Left ventricle myocardium inferior (tissue), 1 donor: Measurements from ENCODE around the gene EHMT1. TPM values are rescaled to one million over a fixed set of nuclear protein-coding genes. Genes with fewer than 3 reads are reported as not detected.

ENCODE experiments used
- DNase-seq: peaks from one replicate; pipeline ENCODE4 v3.0.0-alpha.2; 2020
- H3K27ac ChIP-seq: fragments of 200-600 bp; replicated peaks from 2 replicates; pipeline ENCODE4 v1.8.0; 2021
- H3K27me3 ChIP-seq: fragments of 200-600 bp; 2 replicates; pipeline ENCODE4 v1.8.0; 2021; ENCODE audit warnings: low read depth
- H3K36me3 ChIP-seq: fragments of 200-600 bp; 2 replicates; pipeline ENCODE4 v1.8.0; 2021
- H3K4me1 ChIP-seq: fragments of 200-600 bp; 2 replicates; pipeline ENCODE4 v1.8.0; 2021
- H3K4me3 ChIP-seq: fragments of 200-600 bp; 2 replicates; pipeline ENCODE4 v1.8.0; 2021; ENCODE audit warnings: mild to moderate bottlenecking, moderate library complexity
- H3K9me3 ChIP-seq: fragments of 200-600 bp; replicated peaks from 2 replicates; pipeline ENCODE4 v1.8.0; 2021
- CTCF ChIP-seq: fragments of 200-600 bp; IDR thresholded peaks from 2 replicates; pipeline ENCODE4 v1.8.0; 2021; ENCODE audit warnings: antibody characterized with exemption, mild to moderate bottlenecking, borderline replicate concordance
- intact Hi-C: fragments of 100-400 bp; cut with micrococcal nuclease; formaldehyde crosslinking; loops from one replicate; pipeline ENCODE4 v1.11.0; 2022
- long read RNA-seq: library from polyadenylated mRNA; unstranded; transcript quantifications from one replicate; pipeline ENCODE4 v2.0.0, GENCODE V29; 2021
- total RNA-seq: library from RNA; stranded (reverse); fragmentation: NEBNext Ultra II Directional; extraction: Animal tissue kit (Norgen Biotek cat#: 25700); gene quantifications from one replicate; pipeline ENCODE4 v1.2.1, GENCODE V29; 2021
- donor health status: DM: no; HTN: yes; CAD: no; lungs with severe emphysema.

EHMT1 gene
- 31.3 TPM for total RNA-seq
- long read RNA-seq, full-length matches to known transcripts, result 17 of 60 reads
- long read RNA-seq, partial matches to known transcripts, result 18 of 60 reads
- long read RNA-seq, other reads (novel, unspliced or antisense), result 25 of 60 reads

GRCh38 chr9:137618105-137619067 lies at the start of gene EHMT1:
Gene EHMT1, plus strand, starts transcription at chr9:137619005. Its CDS starts 24 bp downstream, at chr9:137619029.
- DNase-seq, result peak; percentile 86
- Histone ChIP-seq H3K36me3 (peaks cover 31% of the 10 kb centered on the region), H3K9me3 (no peaks in the 10 kb centered on the region), H3K27me3 (no peaks in the 10 kb centered on the region), H3K4me3 (peak within 1 kb of the TSS; percentile 98), H3K4me1 (peaks cover 54% of the 10 kb centered on the region), H3K27ac (peak within 1 kb of the TSS; percentile 92)
- intact Hi-C loops, result no loop called here
- TF ChIP-seq CTCF, result no peak

GRCh38 chr9:137569609-137570203 lies 49.1 kb upstream of the EHMT1 start:
- H3K4me1 ChIP-seq, result peaks cover 10% of the 10 kb centered on the region
- no peak overlapping the region for H3K4me3 ChIP-seq
- TF ChIP-seq CTCF, result no peak
- H3K27ac ChIP-seq, result no peak overlapping the region
- no peak for DNase-seq
- intact Hi-C loops, result no loop called here
- no peaks in the 10 kb centered on the region for H3K27me3 ChIP-seq
- peaks cover 36% of the 10 kb centered on the region for H3K36me3 ChIP-seq
- no peaks in the 10 kb centered on the region for H3K9me3 ChIP-seq

GRCh38 chr9:137570566-137570965 lies 48.2 kb upstream of the EHMT1 start:
- TF ChIP-seq CTCF, result no peak
- DNase-seq, result no peak
- peaks cover 40% of the 10 kb centered on the region for H3K36me3 ChIP-seq
- no peak overlapping the region for H3K4me3 ChIP-seq
- no peak overlapping the region for H3K27ac ChIP-seq
- H3K27me3 ChIP-seq, result no peaks in the 10 kb centered on the region
- intact Hi-C loops, result no loop called here
- H3K9me3 ChIP-seq, result no peaks in the 10 kb centered on the region
- peaks cover 18% of the 10 kb centered on the region for H3K4me1 ChIP-seq

- H3K4me1 ChIP-seq, result peaks cover 53% of the 10 kb centered on the region
- no peak overlapping the region for H3K4me3 ChIP-seq
- intact Hi-C loops, result no loop called here
- H3K27me3 ChIP-seq, result no peaks in the 10 kb centered on the region
- peak overlapping the region; percentile 95 for H3K27ac ChIP-seq
- H3K9me3 ChIP-seq, result no peaks in the 10 kb centered on the region
- no peak for DNase-seq
- no peak for TF ChIP-seq CTCF
- H3K36me3 ChIP-seq, result peaks cover 40% of the 10 kb centered on the region
Measured at GRCh38 chr9:137574192-137574591, 44.6 kb upstream of the EHMT1 start.

- H3K4me3 ChIP-seq, result no peak overlapping the region
- peaks cover 62% of the 10 kb centered on the region for H3K4me1 ChIP-seq
- H3K36me3 ChIP-seq, result peaks cover 40% of the 10 kb centered on the region
- TF ChIP-seq CTCF, result no peak
- DNase-seq, result no peak
- no peaks in the 10 kb centered on the region for H3K27me3 ChIP-seq
- intact Hi-C loops, result no loop called here
- no peaks in the 10 kb centered on the region for H3K9me3 ChIP-seq
- peak overlapping the region; percentile 95 for H3K27ac ChIP-seq
Measured at GRCh38 chr9:137575364-137575715, 43.5 kb upstream of the EHMT1 start.
